ENCODE measurements around the gene CLN5. TPM values are rescaled to one million over a fixed set of nuclear protein-coding genes. Genes with fewer than 3 reads are reported as not detected.
A peak's percentile ranks its signal among the peaks of the same experiment; 100 is the strongest.

CLN5 gene
- total RNA-seq, 6 experiments from 2014 or later = 14.7 to 26.5 (median 18.5) TPM

- intact Hi-C loops (cut with DNase I) = no loop called here
- ATAC-seq = no peak
- Histone ChIP-seq H3K9me3 (no peaks in the 10 kb centered on the region), H3K27me3 (no peaks in the 10 kb centered on the region), H3K36me3 (no peaks in the 10 kb centered on the region), H3K4me1 (no peaks in the 10 kb centered on the region), H3K27ac (no peak within 1 kb of the TSS), H3K4me3 (no peak within 1 kb of the TSS)
- no peak for DNase-seq
- TF ChIP-seq POLR2A (IDR thresholded peaks at IDR 0.05) = no peak
- TF ChIP-seq, protein P1, sequence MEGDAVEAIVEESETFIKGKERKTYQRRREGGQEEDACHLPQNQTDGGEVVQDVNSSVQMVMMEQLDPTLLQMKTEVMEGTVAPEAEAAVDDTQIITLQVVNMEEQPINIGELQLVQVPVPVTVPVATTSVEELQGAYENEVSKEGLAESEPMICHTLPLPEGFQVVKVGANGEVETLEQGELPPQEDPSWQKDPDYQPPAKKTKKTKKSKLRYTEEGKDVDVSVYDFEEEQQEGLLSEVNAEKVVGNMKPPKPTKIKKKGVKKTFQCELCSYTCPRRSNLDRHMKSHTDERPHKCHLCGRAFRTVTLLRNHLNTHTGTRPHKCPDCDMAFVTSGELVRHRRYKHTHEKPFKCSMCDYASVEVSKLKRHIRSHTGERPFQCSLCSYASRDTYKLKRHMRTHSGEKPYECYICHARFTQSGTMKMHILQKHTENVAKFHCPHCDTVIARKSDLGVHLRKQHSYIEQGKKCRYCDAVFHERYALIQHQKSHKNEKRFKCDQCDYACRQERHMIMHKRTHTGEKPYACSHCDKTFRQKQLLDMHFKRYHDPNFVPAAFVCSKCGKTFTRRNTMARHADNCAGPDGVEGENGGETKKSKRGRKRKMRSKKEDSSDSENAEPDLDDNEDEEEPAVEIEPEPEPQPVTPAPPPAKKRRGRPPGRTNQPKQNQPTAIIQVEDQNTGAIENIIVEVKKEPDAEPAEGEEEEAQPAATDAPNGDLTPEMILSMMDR (IDR thresholded peaks at IDR 0.05) = no peak
- 58% methylated on average over 2 of the region's 2 CpGs for WGBS (ENCODE audit: insufficient coverage, low coverage, low lambda C conversion rate, missing lambda C conversion rate)
Measured at GRCh38 chr13:76948149-76948548, 43.7 kb upstream of the CLN5 start, which contains the start of gene ACOD1. TSS of gene ACOD1 (plus strand) at chr13:76948511. CDS start at chr13:76948559, 48 bp downstream.

DNA sequence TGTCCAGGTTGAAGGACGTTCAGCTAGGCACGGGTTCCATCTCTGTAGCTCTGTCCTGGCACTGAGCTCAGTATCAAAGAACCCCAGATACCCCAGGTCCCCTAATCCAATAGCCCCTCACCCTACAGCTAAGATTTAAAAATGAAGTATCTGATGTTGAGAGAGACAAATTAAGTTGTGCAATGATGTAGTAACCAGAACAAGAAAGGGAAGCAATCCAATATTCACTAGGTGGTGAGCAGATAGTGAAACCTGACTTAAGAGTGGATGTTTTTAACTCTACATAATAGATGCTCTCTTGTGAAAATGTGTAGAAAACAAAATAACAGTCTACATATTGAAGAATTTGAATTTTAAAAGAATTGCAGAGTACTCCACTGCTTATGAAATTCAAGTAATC, 41.8 kb upstream of the CLN5 start:
- Histone ChIP-seq H3K27me3 (no peaks in the 10 kb centered on the region), H3K9me3 (no peaks in the 10 kb centered on the region), H3K27ac (no peak overlapping the region), H3K36me3 (no peaks in the 10 kb centered on the region), H3K4me3 (no peak overlapping the region), H3K4me1 (peaks cover 0 to 3% (median 0%) of the 10 kb centered on the region in 4 donors)
- ATAC-seq = no peak
- no peak for DNase-seq
- intact Hi-C loops (cut with DNase I) = no loop called here
- TF ChIP-seq POLR2A (IDR thresholded peaks at IDR 0.05) = no peak
- TF ChIP-seq, protein P1 (IDR thresholded peaks at IDR 0.05) = no peak
- whole genome bisulfite sequencing (ENCODE audit: insufficient coverage, low coverage, low lambda C conversion rate, missing lambda C conversion rate) = 79% methylated on average over 2 of the region's 2 CpGs

DNA sequence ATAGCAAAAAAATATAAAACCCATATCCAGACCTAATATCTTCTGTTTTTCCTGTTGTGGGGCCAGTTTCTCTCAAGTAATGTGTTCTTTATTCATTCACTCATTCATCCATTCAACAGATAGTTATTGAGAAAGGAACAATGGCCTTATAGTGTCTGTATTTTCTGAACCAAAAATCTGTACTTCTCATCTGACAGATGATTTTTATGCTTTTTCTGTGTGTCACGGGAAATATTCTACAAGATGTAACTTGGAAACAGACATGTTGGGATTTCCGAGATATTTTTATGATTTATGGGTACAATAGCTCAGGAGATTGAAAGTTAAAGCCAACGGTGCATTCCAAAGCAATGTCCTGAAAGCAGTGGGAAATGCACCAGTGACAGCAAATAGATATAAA, 37.9 kb upstream of the CLN5 start:
- intact Hi-C loops (cut with DNase I) = no loop called here
- DNase-seq (no peak), ATAC-seq (no peak)
- H3K27me3 ChIP-seq = no peaks in the 10 kb centered on the region
- no peak overlapping the region for H3K4me3 ChIP-seq
- WGBS (ENCODE audit: insufficient coverage, low coverage, low lambda C conversion rate, missing lambda C conversion rate) = 63% methylated on average over 3 of the region's 3 CpGs
- H3K27ac ChIP-seq = no peak overlapping the region
- peaks cover 0 to 5% (median 0%) of the 10 kb centered on the region in 4 donors for H3K4me1 ChIP-seq
- TF ChIP-seq, protein P1 (IDR thresholded peaks at IDR 0.05) = no peak
- TF ChIP-seq POLR2A (IDR thresholded peaks at IDR 0.05) = no peak
- no peaks in the 10 kb centered on the region for H3K36me3 ChIP-seq
- no peaks in the 10 kb centered on the region for H3K9me3 ChIP-seq

GRCh38 chr13:76954538-76954937, 37.3 kb upstream of the CLN5 start:
- Histone ChIP-seq H3K9me3 (no peaks in the 10 kb centered on the region), H3K4me3 (no peak overlapping the region), H3K36me3 (no peaks in the 10 kb centered on the region), H3K4me1 (peaks cover 0 to 5% (median 0%) of the 10 kb centered on the region in 4 donors), H3K27me3 (no peaks in the 10 kb centered on the region), H3K27ac (no peak overlapping the region)
- DNase-seq = no peak
- intact Hi-C loops (cut with DNase I) = no loop called here
- ATAC-seq = no peak
- WGBS (ENCODE audit: insufficient coverage, low coverage, low lambda C conversion rate, missing lambda C conversion rate) = 54% methylated on average over 1 of the region's 6 CpGs
- TF ChIP-seq, protein P1 (IDR thresholded peaks at IDR 0.05) = no peak
- TF ChIP-seq POLR2A (IDR thresholded peaks at IDR 0.05) = no peak

DNA sequence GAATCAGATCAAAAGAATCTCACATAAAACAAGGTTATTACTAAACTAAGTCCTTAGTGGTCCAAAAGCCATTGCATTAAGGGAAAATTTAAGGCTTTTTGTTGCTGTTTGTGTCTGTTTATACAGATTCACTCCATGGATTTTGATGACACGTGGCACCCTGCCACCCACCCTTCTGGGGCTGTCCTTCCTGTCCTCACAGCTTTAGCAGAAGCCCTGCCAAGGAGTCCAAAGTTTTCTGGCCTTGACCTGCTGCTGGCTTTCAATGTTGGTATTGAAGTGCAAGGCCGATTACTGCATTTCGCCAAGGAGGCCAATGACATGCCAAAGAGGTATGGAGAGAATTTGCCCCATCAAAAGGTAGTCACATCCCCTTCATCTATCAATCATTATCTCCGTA, 36.7 kb upstream of the CLN5 start:
- H3K9me3 ChIP-seq = no peaks in the 10 kb centered on the region
- ATAC-seq = peak; percentile 23 to 73 (median 43)
- no peak overlapping the region for H3K27ac ChIP-seq
- no peaks in the 10 kb centered on the region for H3K36me3 ChIP-seq
- WGBS (ENCODE audit: insufficient coverage, low coverage, low lambda C conversion rate, missing lambda C conversion rate) = 39% methylated on average over 4 of the region's 4 CpGs
- peaks cover 0 to 5% (median 0%) of the 10 kb centered on the region in 4 donors for H3K4me1 ChIP-seq
- TF ChIP-seq, protein P1 (IDR thresholded peaks at IDR 0.05) = no peak
- TF ChIP-seq POLR2A (IDR thresholded peaks at IDR 0.05) = no peak
- intact Hi-C loops (cut with DNase I) = no loop called here
- H3K4me3 ChIP-seq = no peak overlapping the region
- DNase-seq = peak in 1 of 3 donors; percentile 65
- no peaks in the 10 kb centered on the region for H3K27me3 ChIP-seq
